ENCODE measurements around the gene CDC42BPA. TPM values are rescaled to one million over a fixed set of nuclear protein-coding genes. Genes with fewer than 3 reads are reported as not detected.
A peak's percentile ranks its signal among the peaks of the same experiment; 100 is the strongest.

The CDC42BPA gene
- total RNA-seq, 1 donor from 2014 or later = 95.7 TPM

DNA sequence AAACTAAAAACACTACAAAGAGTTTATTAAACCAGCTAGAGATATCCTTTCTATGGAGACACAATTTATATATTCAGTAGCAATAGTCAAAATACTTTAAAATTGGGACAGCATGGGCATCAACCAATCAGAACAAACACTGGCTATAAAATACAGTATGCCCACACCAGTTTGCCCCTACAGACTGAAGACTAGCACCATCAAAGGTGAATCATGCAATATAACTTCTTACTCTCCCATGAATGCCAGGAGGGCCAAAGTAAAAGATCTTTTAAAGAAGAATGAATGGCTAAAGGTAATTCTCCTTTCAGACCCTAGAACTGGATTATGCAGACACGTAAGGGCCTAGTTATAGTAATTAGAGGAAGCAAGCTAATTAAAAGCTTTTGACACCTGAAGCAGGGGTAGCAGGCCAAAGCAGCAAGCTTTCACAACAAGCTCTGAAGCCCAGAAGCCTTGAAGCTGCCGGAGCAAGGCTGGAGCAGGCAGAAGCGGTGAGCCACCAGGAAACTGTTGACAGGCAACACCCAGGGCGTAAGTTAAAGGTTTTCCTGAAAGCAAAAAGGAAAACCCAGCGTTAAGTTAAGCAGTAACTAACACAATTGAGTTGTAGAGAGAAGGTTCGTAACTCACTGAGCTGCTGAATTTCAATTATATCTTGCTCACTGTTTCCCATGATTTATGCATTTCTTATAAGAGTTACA is 99.3 kb downstream of the CDC42BPA start:
- Mint-ChIP-seq H3K4me1 (ENCODE audit: unreplicated experiment) (peaks cover 19% of the 10 kb centered on the region), H3K36me3 (ENCODE audit: unreplicated experiment) (peaks cover 9% of the 10 kb centered on the region), H3K27me3 (ENCODE audit: unreplicated experiment) (no peaks in the 10 kb centered on the region), H3K27ac (ENCODE audit: unreplicated experiment) (no peak overlapping the region), H3K4me3 (ENCODE audit: unreplicated experiment) (no peak overlapping the region), H3K9me3 (ENCODE audit: unreplicated experiment) (no peaks in the 10 kb centered on the region)
- TF ChIP-seq, protein P1, sequence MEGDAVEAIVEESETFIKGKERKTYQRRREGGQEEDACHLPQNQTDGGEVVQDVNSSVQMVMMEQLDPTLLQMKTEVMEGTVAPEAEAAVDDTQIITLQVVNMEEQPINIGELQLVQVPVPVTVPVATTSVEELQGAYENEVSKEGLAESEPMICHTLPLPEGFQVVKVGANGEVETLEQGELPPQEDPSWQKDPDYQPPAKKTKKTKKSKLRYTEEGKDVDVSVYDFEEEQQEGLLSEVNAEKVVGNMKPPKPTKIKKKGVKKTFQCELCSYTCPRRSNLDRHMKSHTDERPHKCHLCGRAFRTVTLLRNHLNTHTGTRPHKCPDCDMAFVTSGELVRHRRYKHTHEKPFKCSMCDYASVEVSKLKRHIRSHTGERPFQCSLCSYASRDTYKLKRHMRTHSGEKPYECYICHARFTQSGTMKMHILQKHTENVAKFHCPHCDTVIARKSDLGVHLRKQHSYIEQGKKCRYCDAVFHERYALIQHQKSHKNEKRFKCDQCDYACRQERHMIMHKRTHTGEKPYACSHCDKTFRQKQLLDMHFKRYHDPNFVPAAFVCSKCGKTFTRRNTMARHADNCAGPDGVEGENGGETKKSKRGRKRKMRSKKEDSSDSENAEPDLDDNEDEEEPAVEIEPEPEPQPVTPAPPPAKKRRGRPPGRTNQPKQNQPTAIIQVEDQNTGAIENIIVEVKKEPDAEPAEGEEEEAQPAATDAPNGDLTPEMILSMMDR (IDR thresholded peaks at IDR 0.05) = no peak
- DNase-seq (ENCODE audit: extremely low spot score, unreplicated experiment) = no peak

DNA sequence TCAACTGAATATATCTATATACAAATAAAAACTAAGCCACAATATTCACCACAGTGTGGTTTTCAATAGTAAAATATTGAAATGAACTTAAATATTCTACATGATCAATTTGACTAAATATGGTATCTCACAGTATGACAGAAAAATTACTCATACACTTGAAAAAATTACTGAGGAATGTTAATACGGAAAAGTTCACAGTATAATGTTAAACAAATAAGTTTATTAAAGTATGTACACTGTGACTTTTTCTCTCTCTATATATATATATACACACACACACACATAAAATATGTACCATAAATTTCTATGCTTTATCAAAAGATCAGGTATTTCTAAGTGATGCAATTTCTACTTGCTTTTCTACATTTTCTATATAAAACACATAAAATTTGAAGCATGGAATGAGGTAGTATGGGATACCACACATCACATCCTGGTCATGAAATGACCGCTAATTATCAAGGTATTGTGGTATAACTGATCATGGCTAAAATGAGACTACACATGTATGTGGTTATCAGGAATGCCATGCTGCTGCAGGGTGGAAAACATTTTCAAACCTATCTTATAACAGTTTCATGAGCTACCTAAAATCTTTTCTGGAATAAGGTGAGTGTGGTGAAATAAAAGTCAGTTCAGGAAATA is 102.3 kb downstream of the CDC42BPA start:
- DNase-seq (ENCODE audit: extremely low spot score, unreplicated experiment) = no peak
- Mint-ChIP-seq H3K9me3 (ENCODE audit: unreplicated experiment) (no peaks in the 10 kb centered on the region), H3K27me3 (ENCODE audit: unreplicated experiment) (no peaks in the 10 kb centered on the region), H3K36me3 (ENCODE audit: unreplicated experiment) (peaks cover 10% of the 10 kb centered on the region), H3K4me1 (ENCODE audit: unreplicated experiment) (peaks cover 20% of the 10 kb centered on the region), H3K4me3 (ENCODE audit: unreplicated experiment) (no peak overlapping the region), H3K27ac (ENCODE audit: unreplicated experiment) (peak overlapping the region; percentile 9)
- TF ChIP-seq, protein P1 (IDR thresholded peaks at IDR 0.05) = no peak

DNA sequence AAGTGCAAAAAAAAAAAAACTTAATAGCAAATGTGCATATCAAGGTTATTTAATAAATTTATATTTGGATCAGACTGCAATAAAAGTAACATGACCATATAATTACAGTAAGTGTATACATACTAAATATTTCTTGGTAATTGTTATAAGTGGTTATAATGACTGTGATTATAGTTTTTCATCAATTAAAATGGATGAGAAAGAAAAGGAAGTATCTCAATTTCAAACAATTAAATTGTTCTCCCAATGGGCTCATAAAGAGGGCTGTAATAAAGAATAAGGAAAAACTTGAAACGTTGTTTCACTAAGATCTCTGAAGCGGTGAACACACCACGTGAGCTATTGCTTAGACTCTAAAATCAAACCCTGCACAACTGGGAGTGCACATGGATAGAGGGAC is 104.1 kb downstream of the CDC42BPA start:
- Mint-ChIP-seq H3K27me3 (ENCODE audit: unreplicated experiment) (no peaks in the 10 kb centered on the region), H3K36me3 (ENCODE audit: unreplicated experiment) (peaks cover 16% of the 10 kb centered on the region), H3K27ac (ENCODE audit: unreplicated experiment) (no peak overlapping the region), H3K9me3 (ENCODE audit: unreplicated experiment) (no peaks in the 10 kb centered on the region), H3K4me1 (ENCODE audit: unreplicated experiment) (peaks cover 20% of the 10 kb centered on the region), H3K4me3 (ENCODE audit: unreplicated experiment) (no peak overlapping the region)
- no peak for DNase-seq (ENCODE audit: extremely low spot score, unreplicated experiment)
- TF ChIP-seq, protein P1 (IDR thresholded peaks at IDR 0.05) = no peak

DNA sequence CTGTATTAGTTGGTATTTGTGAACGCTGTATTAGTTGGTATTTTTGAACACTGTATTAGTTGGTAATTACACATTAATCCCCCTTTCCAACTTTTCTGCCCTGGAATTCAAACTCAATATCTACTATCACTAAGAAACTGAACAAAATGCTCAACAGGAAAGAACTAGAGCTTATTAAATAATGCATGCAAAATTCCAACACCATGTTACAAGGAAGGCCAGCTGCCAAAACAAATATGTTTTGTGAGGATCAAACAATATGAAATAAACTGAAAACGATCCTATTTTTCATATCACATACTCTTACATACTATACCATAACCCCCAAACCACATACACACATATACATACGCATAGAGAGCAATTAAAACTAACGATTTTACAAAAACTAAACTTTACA is 104.9 kb downstream of the CDC42BPA start:
- Mint-ChIP-seq H3K36me3 (ENCODE audit: unreplicated experiment) (peaks cover 12% of the 10 kb centered on the region), H3K9me3 (ENCODE audit: unreplicated experiment) (no peaks in the 10 kb centered on the region), H3K4me3 (ENCODE audit: unreplicated experiment) (no peak overlapping the region)

DNA sequence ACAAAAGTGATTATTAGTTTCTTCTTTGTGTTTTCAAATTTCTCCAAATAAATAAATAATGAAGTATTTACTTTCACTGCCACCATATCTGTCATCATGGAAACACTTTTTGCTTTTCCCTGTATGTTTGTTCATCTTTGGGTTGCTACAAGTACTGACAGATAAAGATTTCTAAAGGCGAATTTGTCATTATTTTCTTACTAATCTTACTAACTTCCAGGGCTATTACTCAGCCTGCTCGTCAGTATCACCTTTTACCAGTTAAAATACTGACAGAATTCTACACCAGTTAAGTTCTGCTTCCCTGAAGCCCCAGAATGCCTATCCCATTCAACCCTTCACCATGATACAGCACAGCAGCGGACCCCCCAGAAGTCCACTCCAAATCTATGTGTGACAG is 106.1 kb downstream of the CDC42BPA start:
- Mint-ChIP-seq H3K36me3 (ENCODE audit: unreplicated experiment) (peaks cover 9% of the 10 kb centered on the region), H3K27ac (ENCODE audit: unreplicated experiment) (no peak overlapping the region), H3K4me1 (ENCODE audit: unreplicated experiment) (peaks cover 20% of the 10 kb centered on the region), H3K4me3 (ENCODE audit: unreplicated experiment) (no peak overlapping the region), H3K27me3 (ENCODE audit: unreplicated experiment) (no peaks in the 10 kb centered on the region), H3K9me3 (ENCODE audit: unreplicated experiment) (no peaks in the 10 kb centered on the region)
- TF ChIP-seq, protein P1 (IDR thresholded peaks at IDR 0.05) = no peak
- DNase-seq (ENCODE audit: extremely low spot score, unreplicated experiment) = no peak

More for the DNA sequence above, 104.9 kb downstream of the CDC42BPA start:
- Mint-ChIP-seq H3K4me1 (ENCODE audit: unreplicated experiment) (peaks cover 20% of the 10 kb centered on the region), H3K27me3 (ENCODE audit: unreplicated experiment) (no peaks in the 10 kb centered on the region), H3K27ac (ENCODE audit: unreplicated experiment) (no peak overlapping the region)
- DNase-seq (ENCODE audit: extremely low spot score, unreplicated experiment) = no peak
- TF ChIP-seq, protein P1 (IDR thresholded peaks at IDR 0.05) = no peak

Measured in osteocyte (in vitro differentiated cells).